HepG2 (cell line): ENCODE measurements around the gene ENG. TPM values are rescaled to one million over a fixed set of nuclear protein-coding genes. Genes with fewer than 3 reads are reported as not detected.

Experiments used
- ATF1 ChIP-seq: IDR thresholded peaks from 2 replicates; pipeline ENCODE4 v1.6.1; 2016; ENCODE audit warnings: mild to moderate bottlenecking, control low read depth
- DMAP1 ChIP-seq: IDR thresholded peaks from 2 replicates; pipeline ENCODE4 v1.6.1; 2016
- DNMT1 ChIP-seq: sonication (generic); formaldehyde crosslinking; IDR thresholded peaks from 2 replicates; pipeline ENCODE4 v1.5.1; 2020; ENCODE audit warnings: mild to moderate bottlenecking, missing genetic modification reagents
- ELF1 ChIP-seq: sonication (generic); formaldehyde crosslinking; IDR thresholded peaks from 2 replicates; pipeline ENCODE4 v1.4.0; 2020; ENCODE audit warnings: missing genetic modification reagents
- GTF2F1 ChIP-seq: fragments of 150-350 bp; IDR thresholded peaks from 2 replicates; pipeline ENCODE4 v1.6.1; 2014; ENCODE audit warnings: low read length
- JUND ChIP-seq: sonication (generic); formaldehyde crosslinking; IDR thresholded peaks from 2 replicates; pipeline ENCODE4 v1.8.0; 2022; ENCODE audit warnings: mild to moderate bottlenecking, missing genetic modification reagents
- KLF12 ChIP-seq: sonication (generic); formaldehyde crosslinking; IDR thresholded peaks from 2 replicates; pipeline ENCODE4 v1.4.0; 2020; ENCODE audit warnings: missing genetic modification reagents, borderline replicate concordance
- NFIB ChIP-seq: sonication (generic); formaldehyde crosslinking; IDR thresholded peaks from 2 replicates; pipeline ENCODE4 v1.9.0; 2021; ENCODE audit warnings: missing genetic modification reagents, mild to moderate bottlenecking, borderline replicate concordance
- NFKB2 ChIP-seq: sonication (generic); formaldehyde crosslinking; IDR thresholded peaks from 2 replicates; pipeline ENCODE4 v1.4.0; 2020; ENCODE audit warnings: missing genetic modification reagents, borderline replicate concordance
- ONECUT2 ChIP-seq: sonication (generic); formaldehyde crosslinking; IDR thresholded peaks from 2 replicates; pipeline ENCODE4 v1.4.0; 2020; ENCODE audit warnings: missing genetic modification reagents
- PRPF4 ChIP-seq: fragments of 200-400 bp; formaldehyde crosslinking; IDR thresholded peaks from 2 replicates; pipeline ENCODE4 v1.6.1; 2016; ENCODE audit warnings: low read length, low read depth; ENCODE audit not compliant: poor library complexity, severe bottlenecking
- SIN3B ChIP-seq: fragments of 150-350 bp; IDR thresholded peaks from 2 replicates; pipeline ENCODE4 v1.6.1; 2014; ENCODE audit warnings: low read length
- SP4 ChIP-seq: sonication (generic); formaldehyde crosslinking; IDR thresholded peaks from 2 replicates; pipeline ENCODE4 v1.8.1; 2023; ENCODE audit warnings: mild to moderate bottlenecking, missing genetic modification reagents
- XRCC5 ChIP-seq: fragments of 200-400 bp; formaldehyde crosslinking; optimal IDR thresholded peaks from 2 replicates; pipeline ENCODE3; 2017; ENCODE audit warnings: mild to moderate bottlenecking, low read length
- ZNF143 ChIP-seq: sonication (generic); formaldehyde crosslinking; IDR thresholded peaks from 2 replicates; pipeline ENCODE4 v1.4.0; 2020; ENCODE audit warnings: missing genetic modification reagents
- ZNF232 ChIP-seq: sonication (generic); formaldehyde crosslinking; IDR thresholded peaks from 2 replicates; pipeline ENCODE4 v1.4.0; 2020; ENCODE audit warnings: missing genetic modification reagents, borderline replicate concordance
- ZNF780A ChIP-seq: sonication (generic); formaldehyde crosslinking; IDR thresholded peaks from 2 replicates; pipeline ENCODE4 v1.8.0; 2022; ENCODE audit warnings: mild to moderate bottlenecking, missing genetic modification reagents, moderate library complexity
- ZNF790 ChIP-seq: sonication (generic); formaldehyde crosslinking; IDR thresholded peaks from 2 replicates; pipeline ENCODE4 v1.8.0; 2022; ENCODE audit warnings: missing genetic modification reagents, mild to moderate bottlenecking, borderline replicate concordance
- ZSCAN20 ChIP-seq: sonication (generic); formaldehyde crosslinking; IDR thresholded peaks from 2 replicates; pipeline ENCODE4 v1.4.0; 2020; ENCODE audit warnings: missing genetic modification reagents, mild to moderate bottlenecking, borderline replicate concordance
- polyA plus RNA-seq, 8 experiments: library from polyadenylated mRNA; depleted of rRNA in 3 of 8; stranded (reverse) in 7 of 8; unstranded in 1 of 8; fragments of >200 nt; fragmentation: Illumina TruSeq in 4 of 8; extraction: Trizol in 4 of 8; gene quantifications; 2 replicates each; pipeline versions ENCODE4 v1.2.1 to v1.2.3, GENCODE V29; 2011 to 2016; ENCODE audit warnings: low read depth in 4 of 8, missing spikeins in 1 of 8, mixed read lengths in 1 of 8; ENCODE audit not compliant: insufficient read depth in 1 of 8
- total RNA-seq, 5 experiments: library from RNA; depleted of rRNA; stranded (reverse); fragments of >200 nt; fragmentation: Illumina TruSeq; extraction: Trizol; gene quantifications; 2 replicates each; pipeline ENCODE4 v1.2.3, GENCODE V29; 2016; ENCODE audit warnings: low read depth in 1 of 5
- TF ChIP-seq, protein P1 (sequence below): sonication (generic); formaldehyde crosslinking; IDR thresholded peaks from 2 replicates; pipeline ENCODE4 v1.9.0; 2021; ENCODE audit warnings: mild to moderate bottlenecking, missing genetic modification reagents
- TF ChIP-seq, protein P2 (sequence below): sonication (generic); formaldehyde crosslinking; IDR thresholded peaks from 2 replicates; pipeline ENCODE4 v1.8.0; 2022; ENCODE audit warnings: missing genetic modification reagents, mild to moderate bottlenecking, inconsistent platforms, borderline replicate concordance
- TF ChIP-seq, protein P3 (sequence below): sonication (generic); formaldehyde crosslinking; IDR thresholded peaks from 2 replicates; pipeline ENCODE4 v1.5.1; 2020; ENCODE audit warnings: missing genetic modification reagents, mild to moderate bottlenecking, borderline replicate concordance

ENG gene
- total and polyA plus RNA-seq, 2 of the 13 experiments (the other 11 are each of a cell fraction or from before 2014, with no cell fraction given): 0.02 to 1.1 TPM

DNA sequence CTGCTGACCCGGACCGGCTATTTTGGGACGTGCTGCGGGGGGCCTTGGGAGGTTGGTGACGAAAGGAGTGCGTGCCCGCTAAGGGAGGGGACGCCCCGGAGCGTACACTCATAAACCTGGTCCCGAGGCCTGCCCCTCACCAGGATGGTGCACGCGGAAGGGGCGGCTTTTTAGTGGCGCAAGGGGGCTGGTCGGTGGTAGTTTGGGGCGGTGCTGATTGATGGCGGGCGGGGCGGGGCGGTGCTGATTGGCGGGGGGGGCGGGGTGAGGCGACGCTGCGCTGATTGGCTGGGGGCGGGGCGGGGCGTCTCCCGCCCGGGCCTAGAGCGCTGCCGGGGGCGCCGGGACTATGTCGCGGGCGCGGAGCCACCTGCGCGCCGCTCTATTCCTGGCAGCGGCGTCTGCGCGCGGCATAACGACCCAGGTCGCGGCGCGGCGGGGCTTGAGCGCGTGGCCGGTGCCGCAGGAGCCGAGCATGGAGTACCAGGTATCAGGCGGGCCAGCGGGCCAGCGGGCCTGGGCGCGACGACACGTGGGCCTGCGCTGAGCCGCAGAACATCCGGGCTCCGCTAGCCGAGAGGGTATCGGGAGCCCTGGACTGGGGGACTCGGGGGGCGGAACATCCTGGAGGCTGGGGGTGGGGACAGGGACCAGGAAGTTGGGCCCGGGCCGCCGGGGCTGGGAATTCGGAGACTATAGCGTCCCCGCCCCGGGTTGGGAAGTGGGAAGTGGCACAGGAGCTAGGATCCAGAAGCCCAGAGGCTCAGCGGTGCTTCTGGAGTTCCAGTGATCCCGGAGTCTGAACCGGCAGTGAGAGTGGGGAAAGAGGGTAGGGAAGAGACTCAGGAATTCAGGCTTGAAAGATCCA is 51.6 kb downstream of the ENG start, which contains the start of gene FPGS (continued):
- no peak for TF ChIP-seq KLF12 (CRISPR knock-in tag)
- peak; percentile 95 for TF ChIP-seq DMAP1 (CRISPR knock-in tag)
- TF ChIP-seq ELF1 (CRISPR knock-in tag): peak; percentile 79
- peak; percentile 92 for TF ChIP-seq SP4 (CRISPR knock-in tag)
- no peak for TF ChIP-seq GTF2F1
- peak; percentile 73; the same call in 1 of the 2 replicates for TF ChIP-seq DNMT1 (CRISPR knock-in tag)
- no peak for TF ChIP-seq ONECUT2 (CRISPR knock-in tag)
- TF ChIP-seq NFIB (CRISPR knock-in tag): no peak
- 0 out of 2 replicates have a peak, but pooled peaks have one; percentile 5 for TF ChIP-seq ZNF232
- peak; percentile 80 for TF ChIP-seq ZNF143 (CRISPR knock-in tag)
- TF ChIP-seq ZSCAN20 (CRISPR knock-in tag): no peak
- TF ChIP-seq, protein P1, sequence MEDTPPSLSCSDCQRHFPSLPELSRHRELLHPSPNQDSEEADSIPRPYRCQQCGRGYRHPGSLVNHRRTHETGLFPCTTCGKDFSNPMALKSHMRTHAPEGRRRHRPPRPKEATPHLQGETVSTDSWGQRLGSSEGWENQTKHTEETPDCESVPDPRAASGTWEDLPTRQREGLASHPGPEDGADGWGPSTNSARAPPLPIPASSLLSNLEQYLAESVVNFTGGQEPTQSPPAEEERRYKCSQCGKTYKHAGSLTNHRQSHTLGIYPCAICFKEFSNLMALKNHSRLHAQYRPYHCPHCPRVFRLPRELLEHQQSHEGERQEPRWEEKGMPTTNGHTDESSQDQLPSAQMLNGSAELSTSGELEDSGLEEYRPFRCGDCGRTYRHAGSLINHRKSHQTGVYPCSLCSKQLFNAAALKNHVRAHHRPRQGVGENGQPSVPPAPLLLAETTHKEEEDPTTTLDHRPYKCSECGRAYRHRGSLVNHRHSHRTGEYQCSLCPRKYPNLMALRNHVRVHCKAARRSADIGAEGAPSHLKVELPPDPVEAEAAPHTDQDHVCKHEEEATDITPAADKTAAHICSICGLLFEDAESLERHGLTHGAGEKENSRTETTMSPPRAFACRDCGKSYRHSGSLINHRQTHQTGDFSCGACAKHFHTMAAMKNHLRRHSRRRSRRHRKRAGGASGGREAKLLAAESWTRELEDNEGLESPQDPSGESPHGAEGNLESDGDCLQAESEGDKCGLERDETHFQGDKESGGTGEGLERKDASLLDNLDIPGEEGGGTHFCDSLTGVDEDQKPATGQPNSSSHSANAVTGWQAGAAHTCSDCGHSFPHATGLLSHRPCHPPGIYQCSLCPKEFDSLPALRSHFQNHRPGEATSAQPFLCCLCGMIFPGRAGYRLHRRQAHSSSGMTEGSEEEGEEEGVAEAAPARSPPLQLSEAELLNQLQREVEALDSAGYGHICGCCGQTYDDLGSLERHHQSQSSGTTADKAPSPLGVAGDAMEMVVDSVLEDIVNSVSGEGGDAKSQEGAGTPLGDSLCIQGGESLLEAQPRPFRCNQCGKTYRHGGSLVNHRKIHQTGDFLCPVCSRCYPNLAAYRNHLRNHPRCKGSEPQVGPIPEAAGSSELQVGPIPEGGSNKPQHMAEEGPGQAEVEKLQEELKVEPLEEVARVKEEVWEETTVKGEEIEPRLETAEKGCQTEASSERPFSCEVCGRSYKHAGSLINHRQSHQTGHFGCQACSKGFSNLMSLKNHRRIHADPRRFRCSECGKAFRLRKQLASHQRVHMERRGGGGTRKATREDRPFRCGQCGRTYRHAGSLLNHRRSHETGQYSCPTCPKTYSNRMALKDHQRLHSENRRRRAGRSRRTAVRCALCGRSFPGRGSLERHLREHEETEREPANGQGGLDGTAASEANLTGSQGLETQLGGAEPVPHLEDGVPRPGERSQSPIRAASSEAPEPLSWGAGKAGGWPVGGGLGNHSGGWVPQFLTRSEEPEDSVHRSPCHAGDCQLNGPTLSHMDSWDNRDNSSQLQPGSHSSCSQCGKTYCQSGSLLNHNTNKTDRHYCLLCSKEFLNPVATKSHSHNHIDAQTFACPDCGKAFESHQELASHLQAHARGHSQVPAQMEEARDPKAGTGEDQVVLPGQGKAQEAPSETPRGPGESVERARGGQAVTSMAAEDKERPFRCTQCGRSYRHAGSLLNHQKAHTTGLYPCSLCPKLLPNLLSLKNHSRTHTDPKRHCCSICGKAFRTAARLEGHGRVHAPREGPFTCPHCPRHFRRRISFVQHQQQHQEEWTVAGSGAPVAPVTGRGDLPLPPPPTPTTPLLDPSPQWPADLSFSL (CRISPR knock-in tag): no peak
- no peak for TF ChIP-seq NFKB2
- TF ChIP-seq XRCC5: no peak
- TF ChIP-seq, protein P2, sequence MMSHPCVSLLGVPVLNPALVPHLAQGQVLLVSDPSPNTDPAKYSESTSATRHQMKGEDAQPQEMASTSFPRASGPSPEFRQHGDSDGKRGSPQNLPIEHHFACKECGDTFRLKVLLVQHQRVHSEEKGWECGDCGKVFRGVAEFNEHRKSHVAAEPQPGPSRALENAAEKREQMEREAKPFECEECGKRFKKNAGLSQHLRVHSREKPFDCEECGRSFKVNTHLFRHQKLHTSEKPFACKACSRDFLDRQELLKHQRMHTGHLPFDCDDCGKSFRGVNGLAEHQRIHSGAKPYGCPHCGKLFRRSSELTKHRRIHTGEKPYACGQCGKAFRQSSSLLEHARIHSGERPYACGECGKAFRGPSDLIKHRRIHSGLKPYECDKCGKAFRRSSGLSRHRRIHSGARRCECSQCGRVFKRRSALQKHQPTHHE (CRISPR knock-in tag): no peak
- no peak for TF ChIP-seq ZNF780A (CRISPR knock-in tag)
- no peak for TF ChIP-seq ZNF790 (CRISPR knock-in tag)
- TF ChIP-seq, protein P3, sequence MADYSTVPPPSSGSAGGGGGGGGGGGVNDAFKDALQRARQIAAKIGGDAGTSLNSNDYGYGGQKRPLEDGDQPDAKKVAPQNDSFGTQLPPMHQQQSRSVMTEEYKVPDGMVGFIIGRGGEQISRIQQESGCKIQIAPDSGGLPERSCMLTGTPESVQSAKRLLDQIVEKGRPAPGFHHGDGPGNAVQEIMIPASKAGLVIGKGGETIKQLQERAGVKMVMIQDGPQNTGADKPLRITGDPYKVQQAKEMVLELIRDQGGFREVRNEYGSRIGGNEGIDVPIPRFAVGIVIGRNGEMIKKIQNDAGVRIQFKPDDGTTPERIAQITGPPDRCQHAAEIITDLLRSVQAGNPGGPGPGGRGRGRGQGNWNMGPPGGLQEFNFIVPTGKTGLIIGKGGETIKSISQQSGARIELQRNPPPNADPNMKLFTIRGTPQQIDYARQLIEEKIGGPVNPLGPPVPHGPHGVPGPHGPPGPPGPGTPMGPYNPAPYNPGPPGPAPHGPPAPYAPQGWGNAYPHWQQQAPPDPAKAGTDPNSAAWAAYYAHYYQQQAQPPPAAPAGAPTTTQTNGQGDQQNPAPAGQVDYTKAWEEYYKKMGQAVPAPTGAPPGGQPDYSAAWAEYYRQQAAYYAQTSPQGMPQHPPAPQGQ: no peak
- TF ChIP-seq PRPF4: no peak
- no peak for TF ChIP-seq JUND (CRISPR knock-in tag)
- no peak for TF ChIP-seq ATF1
- no peak for TF ChIP-seq SIN3B
